NK-92 (cell line): ENCODE measurements around the gene RFC1.
"Not testable (repeated sequence)": the region's sequence is repeated elsewhere in the genome, so short reads cannot be mapped to it uniquely, and the experiment has no call there.

ENCODE experiments used
- DNase-seq: peaks from one replicate; lab custom pipeline; 2025; ENCODE audit not compliant: unreplicated experiment; lab: John Stamatoyannopoulos, UW

Gene RFC1

DNA sequence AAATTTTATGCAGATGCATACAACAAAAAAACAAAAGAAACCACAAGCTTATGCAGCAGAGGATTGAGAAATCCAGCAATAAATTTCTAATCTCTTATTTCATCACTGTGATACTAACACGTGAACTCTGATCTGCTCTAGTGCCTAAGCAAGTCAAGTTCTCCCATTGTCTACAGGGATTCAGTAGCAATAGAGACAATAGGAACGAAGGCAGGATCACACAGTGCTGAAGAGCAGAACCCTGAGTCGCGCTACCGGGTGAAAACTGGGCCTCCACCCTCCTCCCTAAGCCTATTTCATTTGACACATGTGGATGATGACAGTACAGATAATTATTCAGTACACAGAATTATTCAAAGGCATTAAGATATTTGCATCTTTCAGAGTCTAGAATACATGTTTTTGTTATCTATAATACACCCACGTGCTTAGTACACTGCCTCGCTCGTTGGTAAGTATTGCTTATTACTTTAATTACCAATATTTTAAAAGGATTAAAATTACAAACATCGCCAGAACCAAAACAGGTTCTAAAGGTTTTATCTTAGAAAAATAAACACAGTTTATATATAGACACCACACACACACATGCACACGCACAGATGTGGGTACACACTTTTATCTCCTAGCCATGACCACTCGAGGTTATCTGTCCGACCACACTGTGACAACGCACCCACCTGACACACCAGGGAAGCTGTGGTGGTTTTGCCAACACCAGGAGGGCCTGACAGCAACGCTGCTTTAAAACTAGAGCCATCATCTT, 60.1 kb downstream of the RFC1 start:
- no peak for DNase-seq

DNA sequence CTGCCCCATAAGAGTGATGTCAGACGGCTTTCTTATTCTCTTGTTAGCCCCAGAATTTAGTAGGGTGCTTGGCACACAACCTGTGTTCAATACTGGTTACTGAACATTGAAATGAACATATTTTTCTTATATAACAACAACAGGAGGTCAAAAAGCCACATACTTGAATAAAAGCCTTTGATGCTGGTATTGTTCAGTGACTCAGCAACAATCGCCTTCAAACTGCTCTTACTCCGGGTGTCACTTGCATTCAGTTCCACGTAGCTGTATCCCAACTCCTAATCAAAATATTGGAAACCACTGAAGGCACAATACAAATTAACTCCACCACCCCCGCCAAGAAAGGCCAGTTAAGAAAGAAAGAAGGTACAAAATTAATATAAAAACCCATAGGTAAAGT, 61.5 kb downstream of the RFC1 start:
- DNase-seq, result no peak

DNA sequence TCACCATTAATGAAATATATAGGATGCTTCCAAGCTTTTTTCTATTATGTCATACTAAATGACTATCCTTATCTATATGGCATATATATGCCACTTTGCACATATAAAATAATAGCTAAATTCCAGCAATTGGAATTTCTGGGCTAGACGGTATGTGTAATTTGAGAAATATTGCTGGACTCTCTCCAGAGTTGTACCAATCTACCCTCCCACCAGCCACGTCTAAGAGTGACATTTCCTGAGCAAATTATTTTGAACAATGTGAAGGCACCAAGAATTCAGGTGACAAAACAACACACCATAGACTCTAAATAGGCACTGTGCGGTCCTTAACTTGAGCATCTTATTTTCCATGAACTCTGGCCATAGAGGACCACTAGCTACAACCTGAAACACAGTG, 62.3 kb downstream of the RFC1 start:
- no peak for DNase-seq

DNA sequence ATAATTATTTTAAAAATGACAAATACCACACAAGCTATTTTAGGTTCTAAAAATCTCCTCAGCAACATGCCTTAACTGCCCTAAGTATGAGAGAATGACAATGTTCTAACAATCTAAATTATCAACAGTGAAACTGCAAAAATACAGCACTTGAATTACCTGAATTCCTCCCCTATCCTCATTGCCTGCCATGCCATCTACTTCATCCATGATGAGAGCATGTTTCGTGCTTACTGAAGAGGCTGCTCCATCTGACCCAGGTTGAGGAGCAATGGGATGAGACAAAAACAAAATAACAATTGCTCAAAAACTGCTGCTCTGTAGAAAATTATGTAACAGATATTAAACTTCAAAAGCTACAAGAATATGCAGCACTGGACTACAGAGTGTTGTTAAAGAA, 63.3 kb downstream of the RFC1 start:
- DNase-seq, result no peak

DNA sequence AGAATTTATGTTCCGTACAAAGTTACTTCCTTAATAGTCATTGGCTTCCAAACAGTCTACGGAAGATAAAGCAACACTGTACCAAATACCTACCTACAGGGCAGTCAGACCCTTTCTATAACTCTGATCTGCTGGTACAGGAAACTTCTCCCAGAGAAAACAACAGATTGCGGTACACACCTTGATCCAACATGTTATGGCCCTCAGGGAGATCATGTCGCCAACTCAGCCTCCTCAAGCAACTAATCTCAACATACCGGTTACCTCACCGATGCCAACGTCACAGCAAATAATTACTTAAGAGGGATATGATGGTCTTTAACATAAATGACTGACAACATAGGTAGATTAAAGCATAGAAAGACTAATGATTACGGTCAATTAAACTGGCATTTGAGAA, 70.4 kb downstream of the RFC1 start:
- no peak for DNase-seq

DNA sequence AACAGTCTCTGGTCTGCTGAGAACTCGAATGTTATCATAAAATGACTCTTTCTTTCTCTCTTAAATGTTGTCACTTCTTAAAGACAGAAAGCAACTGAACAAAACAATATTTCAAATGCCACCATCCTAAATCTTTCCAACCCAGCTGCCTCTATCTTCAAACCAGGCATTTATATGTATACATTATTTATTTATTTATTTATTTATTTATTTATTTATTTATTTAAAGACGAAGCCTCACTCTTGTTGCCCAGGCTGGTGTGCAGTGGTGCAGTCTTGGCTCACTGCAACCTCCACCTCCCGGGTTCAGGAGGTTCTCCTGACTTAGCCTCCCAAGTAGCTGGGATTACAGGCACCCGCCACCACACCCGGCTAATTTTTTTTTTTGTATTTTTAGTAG, 73.7 kb downstream of the RFC1 start:
- DNase-seq, result not testable (repeated sequence)

DNA sequence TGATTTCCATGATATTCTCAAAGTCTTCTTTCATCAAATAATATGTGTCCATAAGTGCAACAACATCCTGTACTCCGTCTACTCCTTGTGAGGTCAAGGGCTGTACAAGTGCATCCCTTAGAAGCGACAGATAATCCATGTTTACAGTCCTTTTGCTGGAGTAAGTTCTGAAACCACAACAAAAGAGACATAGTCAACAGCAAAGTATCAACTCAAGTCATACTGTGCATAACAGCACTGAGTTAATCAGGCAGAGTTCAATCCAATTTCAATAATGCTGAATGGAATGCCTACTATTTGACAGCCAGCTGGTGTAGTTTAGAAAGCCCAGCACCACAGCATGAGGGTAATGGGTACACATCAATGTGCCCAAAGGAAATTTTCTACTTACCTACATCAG, 74.5 kb downstream of the RFC1 start:
- no peak for DNase-seq

DNA sequence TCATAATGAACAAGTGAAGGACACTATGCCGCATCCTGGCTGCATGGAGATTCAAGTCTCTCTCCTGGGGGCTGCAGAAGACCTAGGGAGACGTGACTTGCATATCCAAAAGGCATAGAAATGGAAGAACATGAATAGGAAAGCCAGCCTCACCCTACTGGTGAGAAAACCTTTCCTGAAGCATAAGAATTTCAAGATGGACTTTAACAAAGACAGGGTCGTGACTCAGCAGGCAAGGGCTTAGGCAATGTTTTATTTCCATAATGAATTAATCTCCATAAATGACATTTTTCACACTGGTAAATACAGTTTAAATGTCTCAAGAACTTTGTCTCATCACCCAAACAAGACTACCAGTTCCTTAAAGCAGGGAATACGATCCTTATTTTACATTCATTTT, 78.9 kb downstream of the RFC1 start:
- DNase-seq, result no peak

DNA sequence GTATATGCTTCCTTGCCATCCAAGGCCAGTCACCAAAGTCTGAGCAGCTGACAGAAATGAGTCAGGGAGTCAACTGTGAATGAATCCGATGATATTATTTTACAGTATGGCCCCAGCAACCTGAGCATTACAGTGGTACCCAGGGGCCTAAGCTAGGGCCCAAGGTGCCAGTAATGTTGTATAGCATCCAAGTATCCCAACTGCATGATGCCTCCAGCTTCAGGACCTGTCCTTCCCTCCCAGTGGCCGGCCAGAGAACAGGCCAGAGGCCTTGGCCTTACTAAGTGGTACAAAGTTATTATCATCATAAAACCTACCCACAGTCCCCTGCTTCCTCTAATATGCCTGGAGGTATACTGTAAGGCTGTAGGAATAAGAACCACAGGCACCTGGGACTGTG, 79.9 kb downstream of the RFC1 start:
- no peak for DNase-seq

DNA sequence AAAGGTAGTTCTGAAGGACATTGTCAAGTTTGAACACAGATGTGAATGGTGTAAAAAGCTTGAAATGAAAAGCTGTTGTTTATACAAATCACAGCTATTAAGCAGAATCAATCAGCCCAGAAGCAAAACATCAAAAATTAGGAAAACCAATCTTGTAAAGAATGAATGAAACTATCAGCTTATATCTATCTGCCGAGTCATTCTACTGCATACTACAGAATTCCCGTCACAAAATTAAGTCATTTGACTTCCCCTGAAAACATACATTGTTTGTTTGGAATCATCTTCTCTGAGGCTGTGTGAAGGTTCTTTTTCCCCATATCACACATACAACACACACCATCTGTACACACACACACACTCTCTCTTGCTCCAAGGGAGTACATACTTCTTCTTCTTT, 80.3 kb downstream of the RFC1 start:
- no peak for DNase-seq

DNA sequence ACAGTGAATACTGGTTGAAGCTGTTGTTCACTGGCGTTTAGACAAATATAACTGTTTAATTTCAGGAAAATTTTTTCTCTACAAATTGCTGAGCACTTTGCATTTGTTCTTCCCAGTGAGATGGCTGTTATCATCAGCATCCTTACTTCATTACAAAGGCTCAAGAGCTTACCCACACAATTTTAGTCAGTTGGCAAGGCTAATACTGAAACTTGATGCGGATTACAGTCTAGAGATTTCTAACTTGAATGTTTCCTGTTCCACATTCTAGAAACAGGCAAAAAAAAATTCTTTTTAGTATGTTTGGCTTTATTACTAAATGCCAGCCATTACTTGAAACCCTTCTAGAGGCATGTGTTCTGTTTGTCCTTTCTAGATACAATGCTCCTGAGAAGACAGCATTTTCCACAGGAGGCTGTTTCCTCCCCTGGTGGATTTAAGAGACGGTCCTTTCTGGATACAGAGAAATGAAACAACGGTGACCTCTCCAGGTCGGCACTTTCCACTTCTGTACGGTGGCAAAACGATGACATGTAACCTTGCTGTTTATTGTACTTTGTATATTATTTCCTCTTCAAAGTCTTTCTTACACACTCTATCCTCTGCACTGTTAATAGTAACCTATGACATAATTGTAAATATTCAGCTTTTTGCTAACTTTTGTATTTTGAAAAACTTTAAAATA, 80.9 kb downstream of the RFC1 start:
- no peak for DNase-seq

DNA sequence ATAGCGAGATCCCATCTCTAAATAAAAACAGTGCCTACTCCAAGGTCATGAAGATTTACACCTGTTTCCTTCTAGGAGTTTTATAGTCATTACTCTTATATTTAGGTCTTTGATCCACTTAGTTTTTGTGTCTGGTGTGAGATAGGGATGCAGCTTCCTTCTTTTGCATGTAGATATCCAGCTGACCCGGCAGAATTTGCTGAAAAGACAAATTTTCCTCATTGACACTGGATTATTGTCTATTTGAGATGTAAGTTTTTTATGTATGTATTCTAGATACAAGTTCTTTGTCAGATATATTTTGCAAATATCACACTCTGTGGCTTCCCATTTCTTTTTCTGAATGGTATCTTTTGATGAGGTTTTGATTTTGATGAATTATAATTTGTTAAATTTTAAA, 85.4 kb downstream of the RFC1 start:
- DNase-seq, result no peak

DNA sequence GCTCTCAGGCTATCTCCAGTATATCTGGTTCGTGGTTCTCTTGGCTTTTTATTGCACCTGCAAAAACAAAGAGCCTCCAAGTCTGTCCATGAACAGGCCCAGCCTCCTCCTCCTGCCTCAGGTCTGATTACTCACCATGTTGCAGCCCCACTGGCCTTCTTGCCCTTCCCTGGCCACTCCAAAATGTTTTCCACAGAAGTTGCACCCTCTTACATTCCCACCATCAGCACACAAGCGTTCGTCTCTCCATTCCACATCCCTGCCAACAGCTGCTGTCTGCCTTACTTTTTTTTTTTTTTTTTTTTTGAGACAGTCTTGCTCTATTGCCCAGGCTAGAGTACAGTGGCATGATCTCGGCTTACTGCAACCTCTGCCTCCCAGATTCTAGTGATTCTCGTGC, 86.7 kb downstream of the RFC1 start:
- DNase-seq, result no peak

DNA sequence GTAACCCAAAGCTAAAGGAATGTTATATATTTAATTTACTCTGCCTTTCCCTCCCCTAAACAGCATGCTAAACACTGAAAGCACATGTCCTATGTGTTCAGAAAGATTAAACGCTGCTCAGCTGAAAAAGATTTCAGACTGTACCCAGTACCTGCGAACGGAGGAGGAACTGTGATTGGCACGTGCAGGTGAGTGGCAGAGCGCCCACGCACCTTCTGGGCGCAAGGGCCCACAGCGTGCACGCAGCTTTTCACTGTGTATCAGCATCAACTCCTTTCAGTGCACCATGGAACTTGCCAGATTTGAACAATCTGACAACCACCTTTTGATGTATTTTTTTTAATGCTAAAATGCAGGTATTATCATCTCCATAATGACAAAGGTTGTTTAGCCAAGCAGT, 87.7 kb downstream of the RFC1 start:
- no peak for DNase-seq

DNA sequence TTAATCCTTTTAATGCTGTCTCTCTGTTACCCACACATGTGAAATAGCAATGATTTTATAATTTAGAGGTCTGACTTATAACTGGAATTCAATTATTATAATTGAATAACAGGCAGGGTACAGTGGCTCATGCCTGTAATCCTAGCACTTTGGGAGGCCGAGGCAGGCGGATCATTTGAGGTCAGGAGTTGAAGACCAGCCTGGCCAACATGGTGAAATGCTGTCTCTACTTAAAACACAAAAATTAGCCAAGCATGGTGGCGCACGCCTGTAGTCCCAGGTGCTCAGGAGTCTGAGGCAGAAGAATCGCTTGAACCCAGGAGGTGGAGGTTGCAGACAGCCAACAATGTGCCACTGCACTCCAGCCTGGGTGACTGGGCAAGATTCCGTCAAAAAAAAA, 88.5 kb downstream of the RFC1 start:
- not testable (repeated sequence) for DNase-seq

DNA sequence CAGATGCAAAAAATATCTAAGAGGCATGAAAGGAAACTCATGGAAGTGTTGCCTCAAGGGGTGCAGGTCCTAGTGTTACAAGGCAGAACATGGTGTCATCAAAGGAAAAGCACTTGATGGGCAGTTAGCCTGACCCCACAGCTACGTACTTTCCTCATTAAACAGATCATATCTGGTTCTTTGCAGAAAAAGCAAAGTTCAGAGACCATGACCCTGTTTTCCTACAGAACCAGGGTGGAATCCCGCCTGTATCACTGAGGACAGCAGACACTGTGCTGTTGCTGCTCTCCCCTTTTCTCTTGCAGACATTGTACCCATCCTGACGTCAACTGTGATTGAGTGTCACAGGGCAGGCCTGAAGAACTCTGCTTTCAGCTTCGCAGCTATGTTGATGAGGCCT, 91.7 kb downstream of the RFC1 start:
- no peak for DNase-seq

DNA sequence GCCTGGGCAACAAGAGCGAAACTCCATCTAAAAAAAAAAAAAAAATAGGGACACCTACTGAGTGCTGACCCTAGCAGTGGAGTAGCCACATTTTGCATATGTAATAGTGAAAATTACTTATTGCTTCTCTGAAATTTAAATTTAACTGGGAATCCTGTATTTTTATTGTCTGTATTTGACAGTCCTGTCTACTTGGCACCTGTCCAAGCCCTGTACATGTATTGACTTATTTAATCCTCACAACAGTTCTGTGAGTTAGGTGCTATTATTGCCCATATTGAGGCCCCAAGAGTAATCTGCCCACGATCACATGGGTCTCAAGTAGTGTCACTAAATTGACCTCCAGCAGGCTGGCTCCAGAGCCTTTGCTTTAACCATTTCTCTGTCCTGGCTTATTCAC, 102.3 kb downstream of the RFC1 start:
- DNase-seq, result no peak

DNA sequence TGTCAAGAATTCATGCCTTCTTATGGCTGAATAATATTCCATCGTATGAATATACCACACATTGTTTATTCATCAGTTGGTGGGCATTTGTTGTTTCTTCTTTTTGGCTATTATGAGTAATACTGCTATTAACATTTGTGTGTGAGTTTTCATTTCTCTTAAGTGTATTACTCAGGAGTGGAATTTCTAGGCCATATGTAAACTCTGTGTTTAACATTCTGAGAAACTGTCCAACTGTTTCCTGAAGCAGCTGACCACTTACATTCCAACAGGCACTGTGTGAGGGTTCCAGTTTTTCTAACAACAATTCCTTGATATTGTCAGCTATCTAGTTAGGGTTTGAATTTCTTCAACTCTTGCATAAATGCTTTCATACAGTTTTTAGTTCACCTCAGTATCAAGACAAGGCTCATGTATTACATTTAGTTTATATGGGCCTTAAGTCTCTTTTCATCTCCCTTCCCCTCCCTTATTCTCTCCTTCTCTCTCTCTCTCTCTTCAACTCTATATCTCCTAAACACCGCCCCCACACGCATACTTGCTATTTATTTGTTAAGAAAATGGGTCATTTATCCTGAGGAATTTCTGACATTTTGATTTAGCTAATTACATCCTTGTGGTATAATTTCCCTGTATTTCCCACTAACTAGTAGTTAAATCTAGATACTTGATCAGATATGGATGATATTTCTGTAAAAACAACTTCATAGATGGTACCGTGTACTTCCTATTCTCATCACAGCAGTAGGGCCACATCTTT, 106.4 kb downstream of the RFC1 start:
- no peak for DNase-seq

DNA sequence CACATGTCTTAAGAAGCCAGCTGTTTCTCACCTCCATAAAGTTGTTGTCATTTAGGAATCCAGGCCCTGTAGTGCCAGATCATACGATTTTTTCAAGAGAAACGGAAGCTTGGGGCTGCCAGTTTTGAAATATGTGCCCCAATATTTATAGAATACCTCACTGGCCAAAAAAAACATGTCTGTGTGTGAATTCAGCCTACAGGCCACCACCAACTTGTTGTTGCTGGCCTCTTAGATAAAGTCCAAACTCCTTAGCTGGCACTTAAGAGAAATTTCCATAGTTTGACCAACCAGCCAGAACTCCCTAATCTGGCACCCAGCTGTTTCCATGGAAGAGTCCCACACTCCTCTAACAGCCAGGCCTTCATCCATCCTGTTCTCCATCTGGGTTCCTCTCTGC, 109.7 kb downstream of the RFC1 start:
- DNase-seq, result no peak

DNA sequence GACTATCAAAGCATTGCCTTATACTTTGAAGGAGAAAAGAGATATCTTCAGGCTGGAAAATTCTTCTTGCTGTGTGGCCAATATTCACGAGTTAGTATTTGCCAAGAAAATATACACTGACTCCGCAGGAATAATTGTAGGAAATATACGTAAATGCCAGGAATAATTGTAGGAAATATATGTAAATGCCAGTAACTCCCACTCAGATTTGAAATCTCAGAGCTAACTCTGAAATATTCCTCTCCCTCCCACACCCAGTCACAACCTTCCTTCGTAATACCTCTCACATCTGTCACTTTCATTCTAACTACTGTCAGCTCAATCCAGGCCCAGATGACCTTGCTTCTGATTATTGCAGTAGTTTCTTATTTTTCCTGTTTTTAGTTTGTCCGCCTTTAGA, 110.3 kb downstream of the RFC1 start:
- no peak for DNase-seq

DNA sequence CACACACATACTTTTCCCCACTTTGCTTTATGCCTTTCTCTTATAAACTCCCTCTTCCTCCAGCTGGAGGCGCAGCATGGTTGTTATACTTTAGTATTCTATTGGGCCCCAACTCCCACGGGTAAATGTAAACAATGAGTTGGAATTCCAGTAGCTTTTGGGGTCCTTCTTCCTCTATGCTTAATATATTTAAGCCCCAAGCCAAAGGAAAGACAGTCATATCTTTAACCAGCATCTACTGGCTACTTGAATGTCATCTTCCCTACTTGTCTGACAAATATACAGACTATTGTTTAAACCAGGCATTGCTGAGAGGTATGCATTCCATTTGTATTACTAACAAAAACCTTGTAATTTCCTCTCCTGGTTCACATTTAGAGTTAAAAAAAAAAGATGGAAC, 110.9 kb downstream of the RFC1 start:
- DNase-seq, result no peak

DNA sequence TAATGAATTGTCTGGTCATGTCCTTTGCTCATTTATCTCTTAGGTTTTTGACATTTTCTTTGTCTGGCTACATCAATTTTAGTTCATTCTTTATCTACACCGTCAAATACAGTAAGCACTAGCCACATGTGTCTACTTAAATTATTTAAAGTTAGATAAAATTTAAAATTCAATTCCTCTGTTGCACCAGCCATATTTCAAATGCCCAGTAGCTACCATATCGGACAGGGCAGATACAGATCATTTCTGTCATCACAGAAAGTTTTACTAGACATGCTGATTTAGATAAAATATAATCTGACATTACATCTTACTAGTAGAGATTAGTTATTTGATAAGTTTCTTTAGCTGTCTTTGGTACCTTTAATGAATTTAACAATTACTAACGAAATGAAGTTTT, 122.7 kb downstream of the RFC1 start:
- no peak for DNase-seq
